HepG2 (cell line): ENCODE measurements around the gene DNAJC11. TPM values are rescaled to one million over a fixed set of nuclear protein-coding genes. Genes with fewer than 3 reads are reported as not detected.

ENCODE experiments used
- ARNT ChIP-seq: fragments of 450-650 bp; IDR thresholded peaks from 2 replicates; pipeline ENCODE4 v1.6.1; 2017
- GTF3A ChIP-seq: sonication (generic); formaldehyde crosslinking; conservative IDR thresholded peaks from 2 replicates; pipeline ENCODE4 v1.4.0; 2020; ENCODE audit warnings: mild to moderate bottlenecking, missing genetic modification reagents
- HMGA1 ChIP-seq: sonication (generic); formaldehyde crosslinking; conservative IDR thresholded peaks from 2 replicates; pipeline ENCODE4 v1.4.0; 2020; ENCODE audit warnings: missing genetic modification reagents
- HOXA3 ChIP-seq: sonication (generic); formaldehyde crosslinking; IDR thresholded peaks from 2 replicates; pipeline ENCODE4 v1.5.0; 2020; ENCODE audit warnings: missing genetic modification reagents
- KMT2B ChIP-seq: IDR thresholded peaks from 2 replicates; pipeline ENCODE4 v1.6.1; 2016; ENCODE audit warnings: missing genetic modification reagents, missing compliant biosample characterization
- PHF8 ChIP-seq: sonication (generic); formaldehyde crosslinking; IDR thresholded peaks from 2 replicates; pipeline ENCODE4 v1.5.0; 2020; ENCODE audit warnings: missing genetic modification reagents
- SALL1 ChIP-seq: sonication (generic); formaldehyde crosslinking; IDR thresholded peaks from 2 replicates; pipeline ENCODE4 v1.8.0; 2022; ENCODE audit warnings: mild to moderate bottlenecking, missing genetic modification reagents
- TAF1 ChIP-seq: sonication (generic); formaldehyde crosslinking; IDR thresholded peaks from 2 replicates; pipeline ENCODE4 v1.4.0; 2020; ENCODE audit warnings: missing genetic modification reagents
- XRCC5 ChIP-seq: fragments of 200-400 bp; formaldehyde crosslinking; optimal IDR thresholded peaks from 2 replicates; pipeline ENCODE3; 2017; ENCODE audit warnings: mild to moderate bottlenecking, low read length
- ZFP36L1 ChIP-seq: sonication (generic); formaldehyde crosslinking; IDR thresholded peaks from 2 replicates; pipeline ENCODE4 v1.8.0; 2022; ENCODE audit warnings: mild to moderate bottlenecking, missing genetic modification reagents, moderate library complexity
- ZNF430 ChIP-seq: sonication (generic); formaldehyde crosslinking; IDR thresholded peaks from 2 replicates; pipeline ENCODE4 v1.9.0; 2021; ENCODE audit warnings: mild to moderate bottlenecking, missing genetic modification reagents
- ZNF510 ChIP-seq: sonication (generic); formaldehyde crosslinking; IDR thresholded peaks from 2 replicates; pipeline ENCODE4 v1.4.0; 2020; ENCODE audit warnings: low read depth, mild to moderate bottlenecking, missing genetic modification reagents
- ZNF766 ChIP-seq: sonication (generic); formaldehyde crosslinking; IDR thresholded peaks from 2 replicates; pipeline ENCODE4 v1.5.0; 2020; ENCODE audit warnings: missing genetic modification reagents, borderline replicate concordance
- polyA plus RNA-seq, 8 experiments: library from polyadenylated mRNA; depleted of rRNA in 3 of 8; stranded (reverse) in 7 of 8; unstranded in 1 of 8; fragments of >200 nt; fragmentation: Illumina TruSeq in 4 of 8; extraction: Trizol in 4 of 8; gene quantifications; 2 replicates each; pipeline versions ENCODE4 v1.2.1 to v1.2.3, GENCODE V29; 2011 to 2016; ENCODE audit warnings: low read depth in 4 of 8, missing spikeins in 1 of 8, mixed read lengths in 1 of 8; ENCODE audit not compliant: insufficient read depth in 1 of 8
- total RNA-seq, 5 experiments: library from RNA; depleted of rRNA; stranded (reverse); fragments of >200 nt; fragmentation: Illumina TruSeq; extraction: Trizol; gene quantifications; 2 replicates each; pipeline ENCODE4 v1.2.3, GENCODE V29; 2016; ENCODE audit warnings: low read depth in 1 of 5
- TF ChIP-seq, protein P1 (sequence below), 2 experiments: sonication (generic) in 1 of 2; formaldehyde crosslinking in 1 of 2; IDR thresholded peaks; 2 replicates each; pipeline versions ENCODE4 v1.4.0 to v1.6.1; 2018 to 2020; ENCODE audit warnings: missing genetic modification reagents in 2 of 2, borderline replicate concordance in 1 of 2, low read depth in 1 of 2, mild to moderate bottlenecking in 1 of 2, missing biosample characterization in 1 of 2
- TF ChIP-seq, protein P2 (sequence below): sonication (generic); formaldehyde crosslinking; conservative IDR thresholded peaks from 2 replicates; pipeline ENCODE4 v1.4.0; 2020; ENCODE audit warnings: missing genetic modification reagents
- TF ChIP-seq, protein P3 (sequence below): sonication (generic); formaldehyde crosslinking; IDR thresholded peaks from 2 replicates; pipeline ENCODE4 v1.4.0; 2020; ENCODE audit warnings: missing genetic modification reagents, borderline replicate concordance
- TF ChIP-seq, protein P4 (sequence below): sonication (generic); formaldehyde crosslinking; IDR thresholded peaks from 2 replicates; pipeline ENCODE4 v1.8.1; 2023; ENCODE audit warnings: missing genetic modification reagents, inconsistent platforms, borderline replicate concordance
- TF ChIP-seq, protein P5 (sequence below): sonication (generic); formaldehyde crosslinking; IDR thresholded peaks from 2 replicates; pipeline ENCODE4 v1.4.0; 2020; ENCODE audit warnings: missing genetic modification reagents, mild to moderate bottlenecking, borderline replicate concordance

The DNAJC11 gene
- total and polyA plus RNA-seq, 2 of the 13 experiments (the other 11 are each of a cell fraction or from before 2014, with no cell fraction given), result 25.1 to 47.6 TPM

DNA sequence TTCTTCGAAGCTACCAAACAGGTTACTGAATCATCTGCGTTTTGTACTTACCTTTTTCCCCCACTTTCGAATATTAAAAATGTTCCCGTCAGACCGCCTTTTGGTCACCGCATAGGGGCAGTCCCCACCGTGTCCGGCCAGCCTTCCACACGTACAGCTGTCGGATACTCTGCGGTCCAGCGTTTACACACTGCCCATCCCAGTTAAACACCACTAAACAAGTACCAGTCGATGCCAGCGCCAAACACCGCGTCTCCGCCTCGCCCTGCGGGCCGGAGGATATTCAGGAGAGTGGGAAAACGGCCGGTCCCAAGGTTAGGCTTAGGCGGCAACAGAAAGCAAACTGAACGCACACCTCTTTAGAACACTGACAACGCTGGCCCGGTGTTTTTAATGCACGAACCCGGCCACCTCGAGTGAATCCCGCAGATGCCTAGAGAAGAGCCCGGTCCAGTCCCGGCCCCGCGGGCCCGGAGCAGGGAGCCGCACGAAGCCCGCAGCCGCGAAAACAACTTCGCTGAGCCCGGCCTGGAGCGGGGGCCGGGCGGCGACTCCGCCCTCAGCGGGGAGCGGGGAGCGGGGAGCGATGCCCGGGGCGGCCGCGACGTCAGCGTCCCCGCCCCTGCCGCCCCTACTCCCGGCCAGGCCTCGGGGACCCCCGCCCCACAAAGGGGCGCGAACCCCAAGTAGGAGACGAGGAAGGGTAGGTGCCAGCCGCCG lies 88.8 kb downstream of the DNAJC11 start (continued):
- TF ChIP-seq, protein P1, sequence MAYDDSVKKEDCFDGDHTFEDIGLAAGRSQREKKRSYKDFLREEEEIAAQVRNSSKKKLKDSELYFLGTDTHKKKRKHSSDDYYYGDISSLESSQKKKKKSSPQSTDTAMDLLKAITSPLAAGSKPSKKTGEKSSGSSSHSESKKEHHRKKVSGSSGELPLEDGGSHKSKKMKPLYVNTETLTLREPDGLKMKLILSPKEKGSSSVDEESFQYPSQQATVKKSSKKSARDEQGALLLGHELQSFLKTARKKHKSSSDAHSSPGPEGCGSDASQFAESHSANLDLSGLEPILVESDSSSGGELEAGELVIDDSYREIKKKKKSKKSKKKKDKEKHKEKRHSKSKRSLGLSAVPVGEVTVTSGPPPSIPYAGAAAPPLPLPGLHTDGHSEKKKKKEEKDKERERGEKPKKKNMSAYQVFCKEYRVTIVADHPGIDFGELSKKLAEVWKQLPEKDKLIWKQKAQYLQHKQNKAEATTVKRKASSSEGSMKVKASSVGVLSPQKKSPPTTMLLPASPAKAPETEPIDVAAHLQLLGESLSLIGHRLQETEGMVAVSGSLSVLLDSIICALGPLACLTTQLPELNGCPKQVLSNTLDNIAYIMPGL (CRISPR knock-in tag; IDR thresholded peaks at IDR 0.05; ENCODE audit: borderline replicate concordance in 1 of 2, low read depth in 1 of 2), result 0 out of 4 replicates have a peak, but pooled peaks of 1 of the 2 experiments have one; percentile 26
- 0 out of 2 replicates have a peak, but pooled peaks have one; percentile 16 for TF ChIP-seq ZNF766 (CRISPR knock-in tag)
- peak; percentile 60 for TF ChIP-seq PHF8 (CRISPR knock-in tag)
- 0 out of 2 replicates have a peak, but pooled peaks have one; percentile 7 for TF ChIP-seq HOXA3 (CRISPR knock-in tag)
- TF ChIP-seq, protein P2, sequence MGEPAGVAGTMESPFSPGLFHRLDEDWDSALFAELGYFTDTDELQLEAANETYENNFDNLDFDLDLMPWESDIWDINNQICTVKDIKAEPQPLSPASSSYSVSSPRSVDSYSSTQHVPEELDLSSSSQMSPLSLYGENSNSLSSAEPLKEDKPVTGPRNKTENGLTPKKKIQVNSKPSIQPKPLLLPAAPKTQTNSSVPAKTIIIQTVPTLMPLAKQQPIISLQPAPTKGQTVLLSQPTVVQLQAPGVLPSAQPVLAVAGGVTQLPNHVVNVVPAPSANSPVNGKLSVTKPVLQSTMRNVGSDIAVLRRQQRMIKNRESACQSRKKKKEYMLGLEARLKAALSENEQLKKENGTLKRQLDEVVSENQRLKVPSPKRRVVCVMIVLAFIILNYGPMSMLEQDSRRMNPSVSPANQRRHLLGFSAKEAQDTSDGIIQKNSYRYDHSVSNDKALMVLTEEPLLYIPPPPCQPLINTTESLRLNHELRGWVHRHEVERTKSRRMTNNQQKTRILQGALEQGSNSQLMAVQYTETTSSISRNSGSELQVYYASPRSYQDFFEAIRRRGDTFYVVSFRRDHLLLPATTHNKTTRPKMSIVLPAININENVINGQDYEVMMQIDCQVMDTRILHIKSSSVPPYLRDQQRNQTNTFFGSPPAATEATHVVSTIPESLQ (CRISPR knock-in tag), result 0 out of 2 replicates have a peak, but pooled peaks have one; percentile 56
- no peak for TF ChIP-seq ZNF510 (CRISPR knock-in tag)
- 0 out of 2 replicates have a peak, but pooled peaks have one; percentile 53 for TF ChIP-seq ZNF430 (CRISPR knock-in tag)
- peak; percentile 54; the same call in 1 of the 2 replicates for TF ChIP-seq TAF1 (CRISPR knock-in tag)
- TF ChIP-seq, protein P3, sequence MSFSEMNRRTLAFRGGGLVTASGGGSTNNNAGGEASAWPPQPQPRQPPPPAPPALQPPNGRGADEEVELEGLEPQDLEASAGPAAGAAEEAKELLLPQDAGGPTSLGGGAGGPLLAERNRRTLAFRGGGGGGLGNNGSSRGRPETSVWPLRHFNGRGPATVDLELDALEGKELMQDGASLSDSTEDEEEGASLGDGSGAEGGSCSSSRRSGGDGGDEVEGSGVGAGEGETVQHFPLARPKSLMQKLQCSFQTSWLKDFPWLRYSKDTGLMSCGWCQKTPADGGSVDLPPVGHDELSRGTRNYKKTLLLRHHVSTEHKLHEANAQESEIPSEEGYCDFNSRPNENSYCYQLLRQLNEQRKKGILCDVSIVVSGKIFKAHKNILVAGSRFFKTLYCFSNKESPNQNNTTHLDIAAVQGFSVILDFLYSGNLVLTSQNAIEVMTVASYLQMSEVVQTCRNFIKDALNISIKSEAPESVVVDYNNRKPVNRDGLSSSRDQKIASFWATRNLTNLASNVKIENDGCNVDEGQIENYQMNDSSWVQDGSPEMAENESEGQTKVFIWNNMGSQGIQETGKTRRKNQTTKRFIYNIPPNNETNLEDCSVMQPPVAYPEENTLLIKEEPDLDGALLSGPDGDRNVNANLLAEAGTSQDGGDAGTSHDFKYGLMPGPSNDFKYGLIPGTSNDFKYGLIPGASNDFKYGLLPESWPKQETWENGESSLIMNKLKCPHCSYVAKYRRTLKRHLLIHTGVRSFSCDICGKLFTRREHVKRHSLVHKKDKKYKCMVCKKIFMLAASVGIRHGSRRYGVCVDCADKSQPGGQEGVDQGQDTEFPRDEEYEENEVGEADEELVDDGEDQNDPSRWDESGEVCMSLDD, result peak; percentile 83; the same call in 1 of the 2 replicates
- no peak for TF ChIP-seq HMGA1 (CRISPR knock-in tag)
- 0 out of 2 replicates have a peak, but pooled peaks have one; percentile 32 for TF ChIP-seq GTF3A (CRISPR knock-in tag)
- TF ChIP-seq XRCC5, result peak; percentile 39
- TF ChIP-seq, protein P4, sequence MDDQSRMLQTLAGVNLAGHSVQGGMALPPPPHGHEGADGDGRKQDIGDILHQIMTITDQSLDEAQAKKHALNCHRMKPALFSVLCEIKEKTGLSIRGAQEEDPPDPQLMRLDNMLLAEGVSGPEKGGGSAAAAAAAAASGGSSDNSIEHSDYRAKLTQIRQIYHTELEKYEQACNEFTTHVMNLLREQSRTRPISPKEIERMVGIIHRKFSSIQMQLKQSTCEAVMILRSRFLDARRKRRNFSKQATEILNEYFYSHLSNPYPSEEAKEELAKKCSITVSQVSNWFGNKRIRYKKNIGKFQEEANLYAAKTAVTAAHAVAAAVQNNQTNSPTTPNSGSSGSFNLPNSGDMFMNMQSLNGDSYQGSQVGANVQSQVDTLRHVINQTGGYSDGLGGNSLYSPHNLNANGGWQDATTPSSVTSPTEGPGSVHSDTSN (CRISPR knock-in tag), result no peak
- TF ChIP-seq SALL1 (CRISPR knock-in tag), result peak; percentile 21; the same call in 1 of the 2 replicates
- no peak for TF ChIP-seq ARNT
- TF ChIP-seq, protein P5, sequence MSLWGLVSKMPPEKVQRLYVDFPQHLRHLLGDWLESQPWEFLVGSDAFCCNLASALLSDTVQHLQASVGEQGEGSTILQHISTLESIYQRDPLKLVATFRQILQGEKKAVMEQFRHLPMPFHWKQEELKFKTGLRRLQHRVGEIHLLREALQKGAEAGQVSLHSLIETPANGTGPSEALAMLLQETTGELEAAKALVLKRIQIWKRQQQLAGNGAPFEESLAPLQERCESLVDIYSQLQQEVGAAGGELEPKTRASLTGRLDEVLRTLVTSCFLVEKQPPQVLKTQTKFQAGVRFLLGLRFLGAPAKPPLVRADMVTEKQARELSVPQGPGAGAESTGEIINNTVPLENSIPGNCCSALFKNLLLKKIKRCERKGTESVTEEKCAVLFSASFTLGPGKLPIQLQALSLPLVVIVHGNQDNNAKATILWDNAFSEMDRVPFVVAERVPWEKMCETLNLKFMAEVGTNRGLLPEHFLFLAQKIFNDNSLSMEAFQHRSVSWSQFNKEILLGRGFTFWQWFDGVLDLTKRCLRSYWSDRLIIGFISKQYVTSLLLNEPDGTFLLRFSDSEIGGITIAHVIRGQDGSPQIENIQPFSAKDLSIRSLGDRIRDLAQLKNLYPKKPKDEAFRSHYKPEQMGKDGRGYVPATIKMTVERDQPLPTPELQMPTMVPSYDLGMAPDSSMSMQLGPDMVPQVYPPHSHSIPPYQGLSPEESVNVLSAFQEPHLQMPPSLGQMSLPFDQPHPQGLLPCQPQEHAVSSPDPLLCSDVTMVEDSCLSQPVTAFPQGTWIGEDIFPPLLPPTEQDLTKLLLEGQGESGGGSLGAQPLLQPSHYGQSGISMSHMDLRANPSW (CRISPR knock-in tag), result no peak
- TF ChIP-seq ZFP36L1 (CRISPR knock-in tag), result 0 out of 2 replicates have a peak, but pooled peaks have one; percentile 47
- TF ChIP-seq KMT2B (CRISPR knock-in tag), result no peak; the same call in 1 of the 2 replicates
